HEK293 (cell line): ENCODE results near the gene WSCD2.

ENCODE experiments used
- YY1 ChIP-seq: fragments of 450-650 bp; formaldehyde crosslinking; IDR thresholded peaks from 2 replicates; pipeline ENCODE4 v1.5.1; 2018; ENCODE audit warnings: missing biosample characterization, missing genetic modification characterization
- ZBTB1 ChIP-seq: fragments of 450-650 bp; formaldehyde crosslinking; IDR thresholded peaks from 2 replicates; pipeline ENCODE4 v1.5.1; 2016; ENCODE audit warnings: missing biosample characterization, missing genetic modification characterization
- ZNF133 ChIP-seq: fragments of 450-650 bp; formaldehyde crosslinking; IDR thresholded peaks from 2 replicates; pipeline ENCODE4 v1.5.1; 2016; ENCODE audit warnings: missing biosample characterization, missing genetic modification characterization
- ZNF792 ChIP-seq: fragments of 450-650 bp; formaldehyde crosslinking; IDR thresholded peaks from 2 replicates; pipeline ENCODE4 v1.5.1; 2016; ENCODE audit warnings: missing biosample characterization, missing genetic modification characterization
- TF ChIP-seq, protein P1 (sequence below): sonication (generic); formaldehyde crosslinking; IDR thresholded peaks from 2 replicates; pipeline ENCODE4 v1.8.1; 2022; ENCODE audit warnings: mild to moderate bottlenecking, moderate library complexity, missing genetic modification reagents
- TF ChIP-seq, protein P2 (sequence below): fragments of 450-650 bp; formaldehyde crosslinking; IDR thresholded peaks from 2 replicates; pipeline ENCODE4 v1.5.1; 2016; ENCODE audit warnings: missing biosample characterization, missing genetic modification characterization
- TF ChIP-seq, protein P3 (sequence below): fragments of 450-650 bp; formaldehyde crosslinking; IDR thresholded peaks from 2 replicates; pipeline ENCODE4 v1.5.1; 2016; ENCODE audit warnings: missing biosample characterization, missing genetic modification characterization, borderline replicate concordance

DNA sequence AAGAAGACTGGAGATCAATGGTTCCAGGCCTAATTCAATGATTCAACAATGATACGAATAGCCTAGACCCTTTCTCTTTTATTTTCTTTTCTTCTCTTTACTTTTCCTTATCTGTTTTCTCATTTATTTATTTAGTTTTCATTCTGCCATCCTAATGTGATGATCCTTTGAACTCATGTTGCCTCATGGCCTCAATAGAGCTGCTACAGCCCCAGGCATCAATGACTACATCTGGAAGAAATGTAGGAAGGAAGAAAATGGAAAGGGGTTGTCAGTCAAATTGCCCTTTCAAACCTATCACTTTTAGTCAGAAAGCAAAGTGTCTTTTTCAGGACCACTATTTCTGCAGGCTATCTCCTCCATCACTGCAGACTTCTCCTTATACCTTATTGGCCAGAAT, 140.1 kb downstream of the WSCD2 start:
- TF ChIP-seq ZNF133 (tag by site-specific recombination) (no peak), ZBTB1 (tag by site-specific recombination) (no peak), ZNF792 (tag by site-specific recombination) (no peak), YY1 (tag by site-specific recombination) (no peak)
- TF ChIP-seq, protein P1, sequence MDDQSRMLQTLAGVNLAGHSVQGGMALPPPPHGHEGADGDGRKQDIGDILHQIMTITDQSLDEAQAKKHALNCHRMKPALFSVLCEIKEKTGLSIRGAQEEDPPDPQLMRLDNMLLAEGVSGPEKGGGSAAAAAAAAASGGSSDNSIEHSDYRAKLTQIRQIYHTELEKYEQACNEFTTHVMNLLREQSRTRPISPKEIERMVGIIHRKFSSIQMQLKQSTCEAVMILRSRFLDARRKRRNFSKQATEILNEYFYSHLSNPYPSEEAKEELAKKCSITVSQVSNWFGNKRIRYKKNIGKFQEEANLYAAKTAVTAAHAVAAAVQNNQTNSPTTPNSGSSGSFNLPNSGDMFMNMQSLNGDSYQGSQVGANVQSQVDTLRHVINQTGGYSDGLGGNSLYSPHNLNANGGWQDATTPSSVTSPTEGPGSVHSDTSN (CRISPR knock-in tag): no peak
- TF ChIP-seq, protein P2, sequence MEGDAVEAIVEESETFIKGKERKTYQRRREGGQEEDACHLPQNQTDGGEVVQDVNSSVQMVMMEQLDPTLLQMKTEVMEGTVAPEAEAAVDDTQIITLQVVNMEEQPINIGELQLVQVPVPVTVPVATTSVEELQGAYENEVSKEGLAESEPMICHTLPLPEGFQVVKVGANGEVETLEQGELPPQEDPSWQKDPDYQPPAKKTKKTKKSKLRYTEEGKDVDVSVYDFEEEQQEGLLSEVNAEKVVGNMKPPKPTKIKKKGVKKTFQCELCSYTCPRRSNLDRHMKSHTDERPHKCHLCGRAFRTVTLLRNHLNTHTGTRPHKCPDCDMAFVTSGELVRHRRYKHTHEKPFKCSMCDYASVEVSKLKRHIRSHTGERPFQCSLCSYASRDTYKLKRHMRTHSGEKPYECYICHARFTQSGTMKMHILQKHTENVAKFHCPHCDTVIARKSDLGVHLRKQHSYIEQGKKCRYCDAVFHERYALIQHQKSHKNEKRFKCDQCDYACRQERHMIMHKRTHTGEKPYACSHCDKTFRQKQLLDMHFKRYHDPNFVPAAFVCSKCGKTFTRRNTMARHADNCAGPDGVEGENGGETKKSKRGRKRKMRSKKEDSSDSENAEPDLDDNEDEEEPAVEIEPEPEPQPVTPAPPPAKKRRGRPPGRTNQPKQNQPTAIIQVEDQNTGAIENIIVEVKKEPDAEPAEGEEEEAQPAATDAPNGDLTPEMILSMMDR: no peak
- TF ChIP-seq, protein P3, sequence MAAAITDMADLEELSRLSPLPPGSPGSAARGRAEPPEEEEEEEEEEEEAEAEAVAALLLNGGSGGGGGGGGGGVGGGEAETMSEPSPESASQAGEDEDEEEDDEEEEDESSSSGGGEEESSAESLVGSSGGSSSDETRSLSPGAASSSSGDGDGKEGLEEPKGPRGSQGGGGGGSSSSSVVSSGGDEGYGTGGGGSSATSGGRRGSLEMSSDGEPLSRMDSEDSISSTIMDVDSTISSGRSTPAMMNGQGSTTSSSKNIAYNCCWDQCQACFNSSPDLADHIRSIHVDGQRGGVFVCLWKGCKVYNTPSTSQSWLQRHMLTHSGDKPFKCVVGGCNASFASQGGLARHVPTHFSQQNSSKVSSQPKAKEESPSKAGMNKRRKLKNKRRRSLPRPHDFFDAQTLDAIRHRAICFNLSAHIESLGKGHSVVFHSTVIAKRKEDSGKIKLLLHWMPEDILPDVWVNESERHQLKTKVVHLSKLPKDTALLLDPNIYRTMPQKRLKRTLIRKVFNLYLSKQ (tag by site-specific recombination): no peak
